HUES64 (cell line): Measurements from ENCODE around the gene SPRED1.

ENCODE experiments used
- H3K27ac ChIP-seq: 2 replicates; pipeline ENCODE4 v1.7.0; 2013; ENCODE audit warnings: low read depth, low read length, inconsistent platforms
- H3K27me3 ChIP-seq: 2 replicates; pipeline ENCODE4 v1.6.1; 2013; ENCODE audit warnings: mild to moderate bottlenecking, low read length; ENCODE audit not compliant: insufficient read depth
- H3K36me3 ChIP-seq: 2 replicates; pipeline ENCODE4 v1.6.1; 2013; ENCODE audit warnings: mild to moderate bottlenecking, low read length; ENCODE audit not compliant: insufficient read depth
- H3K4me1 ChIP-seq: 2 replicates; pipeline ENCODE4 v1.6.1; 2013; ENCODE audit warnings: mild to moderate bottlenecking, low read length, moderate library complexity; ENCODE audit not compliant: insufficient read depth
- H3K4me3 ChIP-seq: 2 replicates; pipeline ENCODE4 v1.5.1; 2013; ENCODE audit warnings: mild to moderate bottlenecking, low read length, moderate library complexity
- H3K9ac ChIP-seq: 2 replicates; pipeline ENCODE4 v1.6.1; 2013; ENCODE audit warnings: mild to moderate bottlenecking, low read depth, low read length
- H3K9me3 ChIP-seq: 2 replicates; pipeline ENCODE4 v1.6.1; 2013; ENCODE audit warnings: low read depth, low read length; ENCODE audit not compliant: insufficient read depth
- WGBS: fragments of 150-250, 120-280 bp; methylation state at CpG from one replicate; pipeline ENCODE4 v1.1.7; 2013; ENCODE audit warnings: missing lambda C conversion rate; 5-methylcytosine and 5-hydroxymethylcytosine counted together

Gene SPRED1

GRCh38 chr15:38401106-38401505, 148.5 kb downstream of the SPRED1 start:
- H3K4me3 ChIP-seq, result no peak overlapping the region

DNA sequence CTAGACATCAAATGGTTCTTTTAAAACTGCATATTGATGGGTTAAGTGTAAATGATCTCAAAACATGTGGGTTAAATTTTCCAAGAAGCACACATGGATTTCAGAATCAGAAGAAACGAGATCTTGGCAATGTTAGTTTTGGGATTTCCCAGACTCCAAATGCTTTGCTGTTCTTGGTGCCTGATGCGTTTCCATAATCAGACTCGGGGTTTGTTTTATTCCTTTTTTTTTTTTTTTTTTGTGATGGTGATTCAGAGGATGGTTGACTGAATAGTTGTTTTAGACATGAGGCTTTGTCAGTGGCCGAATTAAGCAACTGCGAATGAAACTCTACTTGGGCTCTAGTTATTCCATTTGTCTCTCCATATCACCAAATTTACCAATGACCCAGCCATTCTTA, 149.1 kb downstream of the SPRED1 start:
- Histone ChIP-seq H3K4me3 (no peak overlapping the region), H3K36me3 (no peaks in the 10 kb centered on the region), H3K27me3 (no peaks in the 10 kb centered on the region), H3K4me1 (no peaks in the 10 kb centered on the region), H3K27ac (no peak overlapping the region), H3K9ac (no peak overlapping the region), H3K9me3 (no peaks in the 10 kb centered on the region)
- 96% methylated on average over 5 of the region's 5 CpGs for WGBS

More at GRCh38 chr15:38401106-38401505, 148.5 kb downstream of the SPRED1 start:
- no peaks in the 10 kb centered on the region for H3K4me1 ChIP-seq
- no peaks in the 10 kb centered on the region for H3K9me3 ChIP-seq
- H3K27ac ChIP-seq, result no peak overlapping the region
- WGBS, result 82% methylated on average over 6 of the region's 6 CpGs
- H3K27me3 ChIP-seq, result no peaks in the 10 kb centered on the region
- no peaks in the 10 kb centered on the region for H3K36me3 ChIP-seq
- H3K9ac ChIP-seq, result no peak overlapping the region

- no peak overlapping the region for H3K4me3 ChIP-seq
- no peak overlapping the region for H3K27ac ChIP-seq
- no peaks in the 10 kb centered on the region for H3K9me3 ChIP-seq
- WGBS, result 92% methylated on average over 6 of the region's 7 CpGs
- H3K4me1 ChIP-seq, result no peaks in the 10 kb centered on the region
- H3K9ac ChIP-seq, result no peak overlapping the region
- no peaks in the 10 kb centered on the region for H3K36me3 ChIP-seq
- H3K27me3 ChIP-seq, result no peaks in the 10 kb centered on the region
These were observed 153.8 kb downstream of the SPRED1 start for GRCh38 chr15:38406436-38406835.
